Measurements from ENCODE around the gene PAX7.

The PAX7 gene

DNA sequence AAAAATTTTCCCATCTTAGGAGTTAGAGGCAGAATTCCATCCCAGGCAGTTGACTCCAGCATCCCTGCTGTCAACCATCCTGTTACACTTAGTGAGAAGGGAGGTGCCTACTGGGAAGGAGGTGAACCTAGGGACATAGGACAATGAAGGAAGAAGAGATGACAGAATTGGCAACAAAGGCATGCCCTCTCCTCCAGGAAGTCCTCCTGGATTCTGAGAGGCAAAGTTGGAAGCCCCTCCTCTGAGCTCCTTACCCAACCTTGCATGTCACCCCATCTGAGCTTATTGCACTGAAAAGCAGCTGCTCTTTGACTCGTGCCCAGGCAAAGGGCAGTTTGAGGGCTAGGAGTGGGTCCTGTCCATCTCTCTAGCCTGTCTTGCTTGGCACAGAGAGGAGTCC lies 66.9 kb downstream of the PAX7 start:
- in situ Hi-C loops (cut with MboI; ENCODE audit: low sequenced_read_pairs), result no loop called here

DNA sequence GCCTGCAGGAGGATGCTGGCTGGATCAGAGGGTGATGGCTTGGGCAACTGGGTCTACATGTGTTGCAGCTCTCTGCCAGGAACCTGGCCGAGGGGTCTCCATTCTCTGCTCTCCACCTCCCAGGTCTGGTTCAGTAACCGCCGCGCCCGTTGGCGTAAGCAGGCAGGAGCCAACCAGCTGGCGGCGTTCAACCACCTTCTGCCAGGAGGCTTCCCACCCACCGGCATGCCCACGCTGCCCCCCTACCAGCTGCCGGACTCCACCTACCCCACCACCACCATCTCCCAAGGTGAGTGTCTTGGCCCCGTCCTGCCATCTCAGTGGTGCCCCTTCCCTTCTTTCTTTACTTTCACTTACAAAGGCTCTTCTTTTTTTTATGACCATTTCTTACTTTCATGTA lies 69.9 kb downstream of the PAX7 start:
- in situ Hi-C loops (cut with MboI; ENCODE audit: low sequenced_read_pairs), result no loop called here

DNA sequence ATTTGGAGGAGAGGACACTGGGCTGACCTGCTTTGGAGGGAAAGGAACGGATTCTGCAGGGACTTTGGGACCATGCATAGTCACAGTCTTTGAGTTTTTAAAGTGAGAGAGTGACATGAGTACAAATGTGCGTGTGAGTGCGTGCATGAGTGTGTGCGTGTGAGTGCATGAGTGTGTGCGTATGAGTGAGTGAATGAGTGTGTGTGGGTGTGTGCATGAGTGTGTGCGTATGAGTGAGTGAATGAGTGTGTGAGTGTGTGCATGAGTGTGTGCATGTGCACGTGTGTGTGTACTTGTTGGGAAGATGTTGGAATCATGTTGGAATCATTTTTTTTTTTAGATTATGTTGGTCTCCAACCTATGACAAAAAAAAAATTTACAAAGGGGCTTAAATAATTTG lies 70.5 kb downstream of the PAX7 start:
- in situ Hi-C loops (cut with MboI; ENCODE audit: low sequenced_read_pairs), result no loop called here

DNA sequence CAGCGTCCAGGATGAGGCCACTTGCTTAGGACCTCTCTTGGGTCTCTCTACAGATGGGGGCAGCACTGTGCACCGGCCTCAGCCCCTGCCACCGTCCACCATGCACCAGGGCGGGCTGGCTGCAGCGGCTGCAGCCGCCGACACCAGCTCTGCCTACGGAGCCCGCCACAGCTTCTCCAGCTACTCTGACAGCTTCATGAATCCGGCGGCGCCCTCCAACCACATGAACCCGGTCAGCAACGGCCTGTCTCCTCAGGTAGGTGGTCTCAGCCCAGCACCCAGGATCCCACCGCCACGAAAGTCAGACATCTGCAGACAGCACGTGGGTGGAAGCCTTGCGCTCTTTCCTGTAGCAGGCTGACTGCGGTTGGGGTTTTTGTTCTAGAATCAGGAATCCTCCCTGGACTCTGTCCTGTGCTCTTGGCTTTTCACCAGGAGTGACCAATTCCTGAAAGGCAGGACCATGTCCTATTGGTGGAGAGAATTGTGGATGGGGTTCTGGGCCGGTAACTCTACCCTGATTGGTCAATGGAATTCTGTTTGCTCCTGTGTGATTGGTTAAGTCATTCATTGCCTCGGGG lies 72.5 kb downstream of the PAX7 start:
- in situ Hi-C loops (cut with MboI; ENCODE audit: low sequenced_read_pairs), result no loop called here

DNA sequence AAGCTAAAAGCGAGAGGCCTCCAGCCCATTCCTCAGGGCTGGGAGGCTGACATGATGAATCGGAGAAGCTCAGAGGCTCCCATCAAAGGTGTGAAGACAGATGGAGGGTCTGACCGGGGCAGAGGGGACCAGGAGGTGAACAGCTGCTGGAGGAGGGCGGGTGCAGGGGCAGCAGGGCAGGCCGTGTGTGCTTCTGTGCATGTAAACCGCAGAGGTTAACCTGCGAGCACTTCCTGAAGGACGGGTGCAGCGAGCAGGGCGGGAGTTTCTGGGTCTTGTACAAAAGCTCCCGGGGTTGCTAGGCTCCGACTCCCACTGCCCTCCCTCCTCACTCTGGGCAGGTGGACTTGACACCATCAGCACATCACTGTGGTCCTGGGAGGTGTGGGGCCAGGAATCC lies 75.2 kb downstream of the PAX7 start:
- in situ Hi-C loops (cut with MboI; ENCODE audit: low sequenced_read_pairs), result no loop called here

DNA sequence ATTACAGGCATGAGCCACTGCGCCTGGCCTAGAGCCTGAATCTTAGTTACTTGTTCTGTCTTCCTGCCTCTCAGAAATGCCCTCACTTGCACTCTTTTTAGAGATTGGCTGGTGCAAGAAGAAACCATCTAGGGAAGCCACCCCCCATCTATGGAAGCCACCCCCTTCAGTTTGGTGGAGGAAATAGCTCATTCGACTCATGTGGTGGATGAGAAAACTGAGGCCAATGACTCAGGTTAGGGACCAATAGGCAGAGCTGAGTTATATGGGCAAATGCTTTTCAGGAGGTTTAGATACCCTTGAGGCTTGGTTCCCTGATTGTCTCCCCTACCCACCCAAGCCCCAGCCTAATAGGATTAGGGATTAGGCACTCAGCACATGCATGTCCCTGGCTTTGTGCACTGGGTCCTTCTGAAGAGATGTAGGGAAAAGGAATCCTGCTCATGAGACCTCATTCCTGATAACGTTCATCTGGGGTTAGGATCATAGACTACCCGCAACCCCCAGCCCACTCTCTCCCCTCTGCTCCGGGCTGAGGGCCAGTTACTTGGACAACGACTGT lies 77.1 kb downstream of the PAX7 start:
- in situ Hi-C loops (cut with MboI; ENCODE audit: low sequenced_read_pairs), result no loop called here

DNA sequence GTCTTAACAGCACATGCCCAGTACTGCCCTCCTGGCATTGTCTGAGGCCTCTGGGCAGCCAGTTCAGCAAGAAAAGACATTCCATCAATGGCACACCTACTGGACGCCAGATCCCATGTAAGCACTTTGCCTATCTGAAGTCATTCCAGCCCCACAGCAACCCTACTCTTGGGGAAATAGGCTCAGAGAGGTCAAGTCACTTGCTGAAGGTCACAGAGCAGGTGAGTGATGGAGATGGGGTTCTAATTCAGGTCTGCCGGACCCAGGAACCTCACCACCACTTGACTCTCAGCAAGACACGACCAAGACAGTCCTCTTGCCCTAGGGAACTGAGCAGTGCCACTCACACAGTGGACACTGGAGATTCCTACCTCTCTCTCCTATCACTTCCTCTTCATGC lies 79.4 kb downstream of the PAX7 start:
- in situ Hi-C loops (cut with MboI; ENCODE audit: low sequenced_read_pairs), result no loop called here

DNA sequence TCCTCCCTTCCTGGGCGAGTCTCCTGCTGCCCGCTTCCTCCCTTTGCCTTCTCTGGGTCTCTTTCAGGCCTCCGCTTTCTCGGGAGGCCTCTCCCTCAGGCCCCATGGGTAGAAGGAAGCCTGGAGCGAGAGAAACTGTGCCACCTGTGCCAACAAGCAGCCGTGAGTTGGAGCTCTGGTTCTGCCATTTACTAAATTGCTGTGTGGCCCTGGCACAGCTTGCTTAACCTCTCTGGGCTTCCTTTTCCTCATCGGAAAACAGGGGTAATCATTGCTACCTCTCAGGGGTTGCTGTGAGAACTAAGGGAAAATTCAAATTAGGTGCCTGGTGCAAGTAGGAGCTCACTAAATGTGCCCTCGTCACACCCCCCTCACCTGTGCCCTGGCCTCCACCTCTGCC lies 80.4 kb downstream of the PAX7 start:
- in situ Hi-C loops (cut with MboI; ENCODE audit: low sequenced_read_pairs), result no loop called here

DNA sequence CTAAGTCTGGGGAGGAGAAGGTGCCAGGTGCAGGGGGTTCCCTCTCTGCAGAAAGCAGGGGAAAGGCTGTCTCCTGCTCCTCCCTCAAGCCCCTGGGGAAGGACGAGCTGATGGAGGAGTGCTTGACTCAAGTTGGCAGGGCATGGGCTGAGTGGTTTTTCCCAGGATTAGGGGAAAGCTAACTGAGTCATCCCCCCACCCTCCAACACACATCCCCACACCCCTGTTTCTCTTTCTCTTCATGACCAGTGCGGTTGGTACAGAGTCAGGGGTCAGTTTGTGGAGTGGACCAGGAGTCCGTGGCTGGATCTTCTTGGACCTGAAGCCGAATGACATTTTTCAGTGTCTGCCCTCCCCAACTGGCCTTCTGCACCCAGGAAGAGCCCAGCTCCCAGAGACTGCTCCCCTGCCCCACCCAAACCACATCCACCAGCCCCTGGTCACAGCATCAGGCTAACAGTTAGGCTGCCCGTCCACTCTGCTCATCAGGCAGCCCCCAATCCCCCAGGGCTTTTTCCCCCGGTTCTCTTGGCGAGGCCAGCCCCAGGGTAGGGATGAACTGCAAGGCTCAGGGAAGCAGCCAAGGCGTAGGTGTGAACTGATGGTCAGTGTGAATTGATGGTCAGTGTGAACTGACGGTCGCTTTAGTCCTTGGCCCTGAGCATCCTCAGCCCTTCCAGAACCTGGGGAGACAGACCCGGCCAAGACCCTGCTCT lies 81.0 kb downstream of the PAX7 start:
- in situ Hi-C loops (cut with MboI; ENCODE audit: low sequenced_read_pairs), result no loop called here

DNA sequence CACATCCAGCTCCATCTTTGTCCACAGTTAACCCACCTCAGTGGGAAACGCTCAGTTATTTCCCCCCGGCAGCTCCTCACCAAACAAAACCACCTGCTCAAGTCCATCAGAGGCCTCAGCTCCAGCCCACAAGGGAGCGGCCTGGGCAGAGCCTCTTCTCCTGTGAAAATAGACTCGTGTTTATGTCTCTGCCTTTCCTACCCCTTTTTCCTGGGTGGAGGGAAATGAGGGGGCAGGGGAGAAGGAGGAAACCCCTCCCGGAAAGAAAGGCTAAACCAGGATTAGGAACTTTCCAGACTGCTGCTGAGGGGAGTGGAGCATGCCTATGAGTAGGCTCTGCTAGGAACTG lies 81.6 kb downstream of the PAX7 start:
- in situ Hi-C loops (cut with MboI; ENCODE audit: low sequenced_read_pairs), result no loop called here

DNA sequence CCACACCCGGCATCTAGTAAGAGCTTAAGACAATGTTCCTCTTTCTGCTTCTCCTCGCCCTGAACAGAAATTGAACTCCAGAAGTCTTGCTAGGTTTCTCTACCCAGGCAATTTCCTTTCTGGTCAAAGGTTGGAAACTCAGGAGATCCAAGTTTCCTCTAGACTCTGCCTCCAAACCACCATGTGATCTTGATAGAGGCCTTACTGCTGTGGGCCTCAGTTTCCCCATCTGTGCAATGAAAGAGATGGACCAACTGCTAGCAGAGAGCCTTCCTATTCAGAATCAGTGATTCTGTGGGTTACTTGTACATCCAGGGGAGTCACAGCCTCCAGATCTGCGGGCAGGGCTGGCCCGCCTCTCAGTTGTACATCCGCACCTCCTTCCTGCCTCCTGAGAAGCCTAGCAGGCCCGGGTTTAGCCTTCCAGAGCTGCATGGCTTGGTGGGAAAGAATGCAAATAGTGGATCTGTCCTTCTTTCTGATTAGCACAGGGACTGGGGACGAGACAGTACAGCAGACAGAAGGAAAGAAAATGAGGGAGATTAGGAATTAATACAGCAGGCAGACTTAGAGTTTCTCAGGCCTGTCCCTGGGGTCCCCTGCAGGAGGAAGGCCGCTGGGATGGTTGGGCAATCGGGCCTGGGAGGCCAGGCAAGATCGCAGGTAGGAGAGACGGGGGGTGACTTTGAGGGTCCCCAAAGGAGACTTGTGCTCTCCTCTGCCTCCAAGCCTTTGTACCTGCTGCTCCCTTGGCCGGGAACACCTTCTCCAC lies 83.9 kb downstream of the PAX7 start:
- in situ Hi-C loops (cut with MboI; ENCODE audit: low sequenced_read_pairs), result no loop called here

DNA sequence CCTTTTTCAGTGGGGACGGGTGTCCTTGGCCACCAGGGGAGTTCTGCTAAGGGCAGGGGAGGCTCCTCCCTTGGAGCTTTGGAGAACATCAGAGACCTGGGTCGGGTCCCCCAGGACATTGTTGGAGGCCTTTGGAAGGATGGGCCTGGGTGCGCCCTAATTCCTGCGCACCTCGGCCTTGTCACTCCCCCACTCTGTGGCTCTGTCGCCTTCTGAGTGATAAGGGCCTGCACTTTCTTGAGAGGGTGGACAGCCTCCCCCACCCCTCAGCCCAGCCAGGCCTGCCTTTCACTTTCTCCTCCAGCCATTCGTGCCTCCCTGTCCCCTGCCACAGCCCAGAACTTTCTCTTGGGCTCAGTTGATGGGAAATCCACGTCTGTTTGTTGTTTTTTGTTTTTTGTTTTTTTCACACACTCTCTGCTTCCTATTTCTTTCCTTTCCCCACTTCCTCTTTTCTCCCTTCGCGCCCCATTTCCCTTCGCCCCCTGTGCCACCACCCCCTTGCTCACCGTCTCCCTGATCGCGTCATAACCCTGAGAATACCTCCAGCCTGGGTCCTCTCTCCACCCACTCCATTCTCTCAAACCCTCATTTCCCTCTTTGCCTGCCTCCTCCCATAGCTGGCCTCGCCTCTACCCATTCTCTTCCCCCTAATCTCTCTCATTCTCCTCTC lies 85.6 kb downstream of the PAX7 start:
- in situ Hi-C loops (cut with MboI; ENCODE audit: low sequenced_read_pairs), result no loop called here

DNA sequence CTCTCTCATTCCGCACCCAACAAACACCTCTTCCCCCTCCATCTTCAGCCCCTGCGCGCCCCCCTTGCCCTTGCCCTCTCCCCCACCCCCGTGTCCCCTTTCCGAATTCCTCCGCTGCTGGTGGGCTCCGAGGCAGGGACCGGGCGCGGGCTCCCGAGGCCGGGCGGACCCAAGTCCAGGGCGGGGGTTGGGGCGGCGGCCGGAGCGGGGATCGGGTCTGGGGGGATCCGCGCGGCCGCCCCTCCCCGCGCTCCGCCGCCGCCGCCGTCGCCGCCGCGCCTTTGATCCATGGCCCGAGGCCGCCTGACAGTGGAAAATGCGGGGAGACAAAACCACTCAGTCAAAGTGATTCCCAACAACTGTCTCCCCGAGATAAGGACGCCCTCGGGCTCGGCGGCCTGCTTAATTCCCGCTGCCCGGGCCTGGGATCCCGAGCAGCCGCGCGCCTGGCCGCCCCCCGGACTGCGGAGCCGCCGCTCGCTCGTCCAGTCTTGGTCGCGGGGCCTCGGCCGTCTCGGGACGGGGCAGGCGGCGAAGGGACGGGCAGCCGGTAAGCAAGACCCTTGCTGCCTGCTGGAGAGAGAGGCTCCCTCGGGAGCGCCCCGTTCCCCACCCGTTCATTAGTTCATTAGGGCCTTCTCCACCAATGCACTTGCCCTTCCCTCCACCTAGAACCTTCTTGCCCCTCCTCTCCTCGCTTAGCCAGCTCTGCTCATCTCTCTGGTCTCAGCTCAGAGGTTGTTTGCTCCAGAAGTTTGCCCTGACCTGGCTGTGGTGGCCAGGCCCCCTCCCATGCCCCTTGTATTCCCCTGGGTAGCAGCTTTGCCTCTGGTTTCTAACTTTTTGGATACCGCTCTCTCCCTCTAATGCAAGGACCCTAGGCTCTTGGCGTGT lies 86.4 kb downstream of the PAX7 start:
- in situ Hi-C loops (cut with MboI; ENCODE audit: low sequenced_read_pairs), result no loop called here

DNA sequence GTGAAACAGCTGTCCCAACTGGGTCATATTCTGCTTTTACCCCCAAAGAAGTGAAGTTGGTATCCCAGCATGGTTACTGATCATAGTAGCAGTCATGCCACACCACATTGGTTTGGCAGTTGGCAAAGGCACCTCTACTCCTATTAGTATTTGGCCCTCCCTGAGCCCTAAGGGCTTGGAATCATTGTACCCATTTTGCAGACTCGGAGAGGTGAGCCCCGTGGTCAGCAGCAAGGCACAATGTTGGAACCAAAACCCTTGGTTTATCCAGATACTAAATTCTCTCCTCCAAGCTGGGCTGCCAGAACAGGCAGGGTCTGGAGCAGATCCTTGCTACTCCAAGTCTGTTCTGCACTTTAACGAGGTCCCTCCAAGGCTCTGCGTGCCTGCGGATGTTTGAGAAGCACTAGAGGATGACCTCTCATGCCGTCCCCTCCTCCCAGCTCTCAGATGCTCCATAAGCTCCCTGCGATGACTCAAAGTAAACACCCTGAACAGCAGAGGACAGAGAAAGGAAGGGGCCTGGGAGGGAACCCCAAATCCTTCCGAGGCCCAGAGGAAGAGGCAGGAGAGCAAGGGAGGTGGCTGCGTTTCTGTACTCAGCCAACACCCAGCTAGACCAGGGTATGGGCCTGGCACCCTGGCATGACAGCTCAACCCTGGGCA lies 89.3 kb downstream of the PAX7 start:
- in situ Hi-C loops (cut with MboI; ENCODE audit: low sequenced_read_pairs), result no loop called here

DNA sequence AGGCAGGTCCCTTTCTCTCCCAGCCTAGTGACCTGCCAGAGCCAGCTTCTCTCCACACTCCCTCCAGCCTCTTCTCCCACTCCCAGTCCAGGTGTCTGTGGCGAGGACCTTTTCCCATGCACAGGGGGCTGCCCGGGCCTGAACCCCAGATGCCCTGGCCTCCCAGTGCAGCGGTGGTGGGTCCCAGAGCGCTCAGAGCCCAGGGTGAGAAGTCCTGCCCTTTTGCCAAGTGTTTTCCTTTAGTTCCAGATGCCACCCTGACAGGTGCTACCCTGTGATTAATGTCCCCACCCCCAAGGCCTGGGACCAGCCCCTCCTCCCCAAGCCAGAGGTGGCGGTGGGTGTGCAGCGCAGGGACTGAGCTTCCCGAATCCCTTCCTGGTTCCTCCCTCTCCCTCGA lies 90.4 kb downstream of the PAX7 start:
- in situ Hi-C loops (cut with MboI; ENCODE audit: low sequenced_read_pairs), result no loop called here

DNA sequence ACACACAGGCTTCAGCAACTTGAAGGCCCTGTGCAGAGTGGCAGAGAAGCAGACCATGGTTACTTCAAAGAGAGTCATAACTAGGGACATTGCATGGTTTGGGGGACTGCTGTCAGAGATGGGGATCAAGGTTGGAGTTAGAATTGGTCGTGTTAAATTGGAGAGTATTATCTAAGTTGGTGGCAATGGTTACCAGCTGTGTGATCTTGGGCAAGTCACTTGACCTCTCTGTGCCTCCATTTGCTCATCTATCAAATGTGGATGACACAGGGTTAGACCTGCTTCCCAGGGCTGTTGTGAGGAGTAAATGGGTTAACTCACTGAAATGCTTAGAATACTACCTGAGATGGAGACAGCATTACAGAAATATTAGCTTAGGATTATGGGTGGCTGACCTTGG lies 91.1 kb downstream of the PAX7 start:
- in situ Hi-C loops (cut with MboI; ENCODE audit: low sequenced_read_pairs), result no loop called here

DNA sequence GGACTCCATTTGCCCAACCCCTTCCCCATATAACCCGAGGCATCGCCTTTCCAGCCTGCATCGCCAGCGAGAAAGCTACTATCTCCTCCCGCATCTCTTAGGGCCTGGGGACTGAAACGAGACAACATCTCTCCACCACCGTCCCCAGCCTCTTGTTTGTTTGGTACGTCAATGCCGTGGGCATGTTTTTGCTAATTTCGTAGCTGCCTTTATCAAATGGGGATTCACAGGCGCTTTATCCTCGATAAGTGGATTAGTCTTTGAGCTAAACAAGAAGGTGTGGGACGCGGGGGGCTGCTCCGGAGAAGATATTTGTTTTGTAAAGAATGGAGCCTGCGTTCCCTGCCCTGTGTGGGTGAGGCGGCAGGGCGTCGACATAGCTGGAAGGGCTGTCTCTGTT lies 91.6 kb downstream of the PAX7 start:
- in situ Hi-C loops (cut with MboI; ENCODE audit: low sequenced_read_pairs), result no loop called here

DNA sequence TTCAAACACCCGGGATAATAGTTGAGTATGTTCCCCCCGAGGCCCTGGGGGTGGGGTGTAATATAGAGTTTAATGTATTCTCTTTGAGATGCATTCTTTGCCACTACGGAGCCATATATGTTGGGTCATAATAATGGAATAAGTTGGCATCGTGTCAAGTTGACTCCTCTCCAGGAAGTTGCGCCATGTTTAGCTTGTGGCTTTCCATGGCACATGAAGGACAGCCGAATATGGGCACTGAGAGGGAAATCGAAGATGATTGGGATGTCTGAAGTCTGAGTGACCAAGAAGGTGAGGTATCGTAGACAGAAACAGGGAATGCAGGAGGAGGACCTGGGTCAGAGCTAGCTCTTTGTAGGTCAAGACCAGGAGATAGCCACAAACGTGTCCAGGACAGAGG lies 92.6 kb downstream of the PAX7 start:
- in situ Hi-C loops (cut with MboI; ENCODE audit: low sequenced_read_pairs), result no loop called here

DNA sequence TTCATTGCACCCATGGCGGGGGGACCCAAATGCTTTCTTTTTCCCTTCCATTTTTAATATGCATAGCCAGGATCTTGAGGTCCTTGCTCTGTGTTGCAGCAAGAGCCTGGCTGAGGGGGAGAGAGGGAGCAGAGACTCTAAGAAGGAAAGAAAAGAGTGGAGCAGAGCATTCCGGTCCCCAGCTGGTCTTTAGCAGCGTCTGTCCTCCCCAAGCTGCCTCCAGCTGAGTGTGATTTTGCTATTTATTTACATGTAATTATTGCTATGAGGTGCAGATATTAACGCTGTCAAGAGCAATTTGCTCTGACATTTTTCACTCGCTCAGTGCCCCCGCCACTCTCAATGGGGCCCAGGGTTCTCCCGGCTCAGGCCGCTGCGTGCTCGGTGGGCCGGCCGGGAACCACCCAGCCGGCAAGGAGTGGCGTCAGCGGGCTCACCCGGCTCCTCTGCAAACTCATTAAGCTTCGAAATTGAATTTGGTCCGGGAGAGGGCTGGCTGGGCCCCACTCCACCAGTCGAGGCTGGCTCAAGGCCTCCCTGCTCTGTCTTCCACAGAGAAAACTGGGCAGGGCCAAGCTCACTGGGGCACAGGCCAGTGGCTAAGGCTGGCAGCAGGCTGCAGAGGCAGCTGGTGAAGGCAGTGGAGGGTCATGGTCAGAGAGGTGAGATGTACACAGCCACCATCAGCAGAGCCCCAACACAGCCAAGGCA lies 93.2 kb downstream of the PAX7 start:
- in situ Hi-C loops (cut with MboI; ENCODE audit: low sequenced_read_pairs), result no loop called here
